ENCODE results near the gene SLC13A2.

DNA sequence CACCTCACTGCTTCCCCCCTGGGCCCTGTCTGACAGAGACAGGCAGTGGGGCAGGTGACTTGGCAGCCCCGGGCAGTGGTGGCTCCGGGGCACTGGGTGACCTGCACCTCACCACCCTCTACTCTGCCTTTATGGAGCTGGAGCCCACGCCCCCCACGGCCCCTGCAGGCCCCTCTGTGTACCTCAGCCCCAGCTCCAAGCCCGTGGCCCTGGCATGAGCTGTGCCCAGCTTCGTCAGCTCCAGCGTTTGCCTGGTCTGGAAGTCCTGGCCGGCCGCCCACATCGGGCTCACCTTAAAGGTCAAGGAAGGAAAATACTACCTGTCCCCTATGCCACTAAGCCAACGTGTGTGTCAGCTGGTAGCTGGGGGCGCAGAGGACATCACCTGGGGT is 63.8 kb downstream of the SLC13A2 start:
- TF ChIP-seq EZH2 (IDR thresholded peaks at IDR 0.05; ENCODE audit: low read depth, unreplicated experiment) (no peak), POLR2AphosphoS5 (IDR thresholded peaks at IDR 0.05; ENCODE audit: low read depth) (no peak), EZH2phosphoT487 (IDR thresholded peaks at IDR 0.05; ENCODE audit: unreplicated experiment) (no peak), ZNF114 (CRISPR knock-in tag; IDR thresholded peaks at IDR 0.05) (no peak), JUNB (IDR thresholded peaks at IDR 0.05; ENCODE audit: unreplicated experiment) (no peak), CREB1 (CRISPR knock-in tag; IDR thresholded peaks at IDR 0.05; ENCODE audit: low read depth) (no peak), ZNF331 (CRISPR knock-in tag; IDR thresholded peaks at IDR 0.05; ENCODE audit: low read depth) (no peak), NANOG (IDR thresholded peaks at IDR 0.05; ENCODE audit: borderline replicate concordance) (no peak)
- TF ChIP-seq, protein P1, sequence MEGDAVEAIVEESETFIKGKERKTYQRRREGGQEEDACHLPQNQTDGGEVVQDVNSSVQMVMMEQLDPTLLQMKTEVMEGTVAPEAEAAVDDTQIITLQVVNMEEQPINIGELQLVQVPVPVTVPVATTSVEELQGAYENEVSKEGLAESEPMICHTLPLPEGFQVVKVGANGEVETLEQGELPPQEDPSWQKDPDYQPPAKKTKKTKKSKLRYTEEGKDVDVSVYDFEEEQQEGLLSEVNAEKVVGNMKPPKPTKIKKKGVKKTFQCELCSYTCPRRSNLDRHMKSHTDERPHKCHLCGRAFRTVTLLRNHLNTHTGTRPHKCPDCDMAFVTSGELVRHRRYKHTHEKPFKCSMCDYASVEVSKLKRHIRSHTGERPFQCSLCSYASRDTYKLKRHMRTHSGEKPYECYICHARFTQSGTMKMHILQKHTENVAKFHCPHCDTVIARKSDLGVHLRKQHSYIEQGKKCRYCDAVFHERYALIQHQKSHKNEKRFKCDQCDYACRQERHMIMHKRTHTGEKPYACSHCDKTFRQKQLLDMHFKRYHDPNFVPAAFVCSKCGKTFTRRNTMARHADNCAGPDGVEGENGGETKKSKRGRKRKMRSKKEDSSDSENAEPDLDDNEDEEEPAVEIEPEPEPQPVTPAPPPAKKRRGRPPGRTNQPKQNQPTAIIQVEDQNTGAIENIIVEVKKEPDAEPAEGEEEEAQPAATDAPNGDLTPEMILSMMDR (conservative IDR thresholded peaks at IDR 0.05; ENCODE audit: low read depth in 2 of 2) = no peak
- TF ChIP-seq, protein P2, sequence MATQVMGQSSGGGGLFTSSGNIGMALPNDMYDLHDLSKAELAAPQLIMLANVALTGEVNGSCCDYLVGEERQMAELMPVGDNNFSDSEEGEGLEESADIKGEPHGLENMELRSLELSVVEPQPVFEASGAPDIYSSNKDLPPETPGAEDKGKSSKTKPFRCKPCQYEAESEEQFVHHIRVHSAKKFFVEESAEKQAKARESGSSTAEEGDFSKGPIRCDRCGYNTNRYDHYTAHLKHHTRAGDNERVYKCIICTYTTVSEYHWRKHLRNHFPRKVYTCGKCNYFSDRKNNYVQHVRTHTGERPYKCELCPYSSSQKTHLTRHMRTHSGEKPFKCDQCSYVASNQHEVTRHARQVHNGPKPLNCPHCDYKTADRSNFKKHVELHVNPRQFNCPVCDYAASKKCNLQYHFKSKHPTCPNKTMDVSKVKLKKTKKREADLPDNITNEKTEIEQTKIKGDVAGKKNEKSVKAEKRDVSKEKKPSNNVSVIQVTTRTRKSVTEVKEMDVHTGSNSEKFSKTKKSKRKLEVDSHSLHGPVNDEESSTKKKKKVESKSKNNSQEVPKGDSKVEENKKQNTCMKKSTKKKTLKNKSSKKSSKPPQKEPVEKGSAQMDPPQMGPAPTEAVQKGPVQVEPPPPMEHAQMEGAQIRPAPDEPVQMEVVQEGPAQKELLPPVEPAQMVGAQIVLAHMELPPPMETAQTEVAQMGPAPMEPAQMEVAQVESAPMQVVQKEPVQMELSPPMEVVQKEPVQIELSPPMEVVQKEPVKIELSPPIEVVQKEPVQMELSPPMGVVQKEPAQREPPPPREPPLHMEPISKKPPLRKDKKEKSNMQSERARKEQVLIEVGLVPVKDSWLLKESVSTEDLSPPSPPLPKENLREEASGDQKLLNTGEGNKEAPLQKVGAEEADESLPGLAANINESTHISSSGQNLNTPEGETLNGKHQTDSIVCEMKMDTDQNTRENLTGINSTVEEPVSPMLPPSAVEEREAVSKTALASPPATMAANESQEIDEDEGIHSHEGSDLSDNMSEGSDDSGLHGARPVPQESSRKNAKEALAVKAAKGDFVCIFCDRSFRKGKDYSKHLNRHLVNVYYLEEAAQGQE (IDR thresholded peaks at IDR 0.05; ENCODE audit: unreplicated experiment) = no peak

All from GM23338 (cell line).